ENCODE results near the gene VWF.

- no peak for TF ChIP-seq CTCF (optimal IDR thresholded peaks at IDR 0.05 in 1 of 3, IDR thresholded peaks at IDR 0.05 in 1 of 3, conservative IDR thresholded peaks at IDR 0.05 in 1 of 3; ENCODE audit: extremely low read depth in 1 of 3, insufficient read depth in 2 of 3, low read length in 3 of 3)
- TF ChIP-seq EZH2 (IDR thresholded peaks at IDR 0.05; ENCODE audit: low read length) = no peak
Measured at GRCh38 chr12:5964913-5965900, 159.3 kb downstream of the VWF start.
